HG02938 (cell line): ENCODE results near the gene TBC1D22B.

Source experiments
- ATAC-seq: cut with Tn5 transposase; IDR thresholded peaks from one replicate; pipeline ENCODE4 v1.9.1; 2021; ENCODE audit warnings: mild to moderate bottlenecking, moderate library complexity; ENCODE audit not compliant: unreplicated experiment

Gene TBC1D22B

GRCh38 chr6:37257634-37258404 lies at the start of gene TBC1D22B, which contains the start of gene TMEM217:
TBC1D22B (plus strand) TSS chr6:37257772; CDS start chr6:37257918, 146 bp downstream.
TMEM217 (minus strand) TSS chr6:37258144; CDS start chr6:37219030, 39,114 bp downstream.
- ATAC-seq: peak; percentile 89

GRCh38 chr6:37207903-37208456 lies 49.6 kb upstream of the TBC1D22B start:
- no peak for ATAC-seq

- no peak for ATAC-seq
Observed at GRCh38 chr6:37208793-37209192, 48.8 kb upstream of the TBC1D22B start.

- ATAC-seq: no peak
Observed at GRCh38 chr6:37209461-37210205, 47.9 kb upstream of the TBC1D22B start.

GRCh38 chr6:37210313-37210968 lies 47.1 kb upstream of the TBC1D22B start:
- ATAC-seq: no peak

GRCh38 chr6:37212268-37212667 lies 45.3 kb upstream of the TBC1D22B start:
- ATAC-seq: no peak

- ATAC-seq: no peak
Observed at GRCh38 chr6:37218061-37218460, 39.5 kb upstream of the TBC1D22B start.

- no peak for ATAC-seq
Observed at GRCh38 chr6:37218511-37218910, 39.1 kb upstream of the TBC1D22B start.

- ATAC-seq: no peak
Observed at GRCh38 chr6:37221585-37222124, 35.9 kb upstream of the TBC1D22B start.

- ATAC-seq: peak; percentile 80
Observed at GRCh38 chr6:37222125-37222967, 35.2 kb upstream of the TBC1D22B start.

- ATAC-seq: no peak
Observed at GRCh38 chr6:37222992-37223391, 34.6 kb upstream of the TBC1D22B start.

- no peak for ATAC-seq
Observed at GRCh38 chr6:37225350-37226169, 32.0 kb upstream of the TBC1D22B start.

- no peak for ATAC-seq
Observed at GRCh38 chr6:37230104-37230503, 27.5 kb upstream of the TBC1D22B start.

- no peak for ATAC-seq
Observed at GRCh38 chr6:37232430-37233017, 25.0 kb upstream of the TBC1D22B start.

GRCh38 chr6:37233541-37233940 lies 24.0 kb upstream of the TBC1D22B start:
- ATAC-seq: no peak

GRCh38 chr6:37236921-37237320 lies 20.7 kb upstream of the TBC1D22B start:
- ATAC-seq: no peak

- no peak for ATAC-seq
Observed at GRCh38 chr6:37237789-37238188, 19.8 kb upstream of the TBC1D22B start.

- ATAC-seq: no peak
Observed at GRCh38 chr6:37238381-37238780, 19.2 kb upstream of the TBC1D22B start.

GRCh38 chr6:37239526-37239925 lies 18.0 kb upstream of the TBC1D22B start:
- no peak for ATAC-seq
